ENCODE data around the gene CLCC1.

- TF ChIP-seq EZH2 (IDR thresholded peaks at IDR 0.05; ENCODE audit: low read depth, unreplicated experiment) (no peak), CREB1 (CRISPR knock-in tag; IDR thresholded peaks at IDR 0.05; ENCODE audit: low read depth) (no peak), CTCF (conservative IDR thresholded peaks at IDR 0.05; ENCODE audit: low read depth in 2 of 2) (no peak), EZH2phosphoT487 (IDR thresholded peaks at IDR 0.05; ENCODE audit: unreplicated experiment) (no peak), POLR2AphosphoS5 (IDR thresholded peaks at IDR 0.05; ENCODE audit: low read depth) (no peak)
These were observed 7.4 kb downstream of the CLCC1 start for GRCh38 chr1:108955881-108956280.

Data from GM23338 (cell line).